ENCODE data around the gene SLC2A9. TPM values are rescaled to one million over a fixed set of nuclear protein-coding genes. Genes with fewer than 3 reads are reported as not detected.

The SLC2A9 gene
- total RNA-seq, 1 donor from 2014 or later, result 4.8 TPM

- H3K36me3 Mint-ChIP-seq, result no peaks in the 10 kb centered on the region
- peaks cover 37% of the 10 kb centered on the region for H3K4me1 Mint-ChIP-seq
- no peaks in the 10 kb centered on the region for H3K27me3 Mint-ChIP-seq (ENCODE audit: low read depth)
- DNase-seq (ENCODE audit: low spot score in 2 of 2, unreplicated experiment in 2 of 2), result no peak
- H3K9me3 Mint-ChIP-seq, result no peaks in the 10 kb centered on the region
- TF ChIP-seq CTCF (IDR thresholded peaks at IDR 0.05; ENCODE audit: unreplicated experiment), result no peak
- no peak overlapping the region for H3K27ac Mint-ChIP-seq
- no peak overlapping the region for H3K4me3 Mint-ChIP-seq
Measured at GRCh38 chr4:10028910-10029309, 7.6 kb upstream of the SLC2A9 start.

- TF ChIP-seq CTCF (IDR thresholded peaks at IDR 0.05; ENCODE audit: unreplicated experiment), result no peak
- no peak overlapping the region for H3K4me3 Mint-ChIP-seq
- H3K36me3 Mint-ChIP-seq, result no peaks in the 10 kb centered on the region
- peaks cover 29% of the 10 kb centered on the region for H3K4me1 Mint-ChIP-seq
- H3K9me3 Mint-ChIP-seq, result no peaks in the 10 kb centered on the region
- no peak overlapping the region for H3K27ac Mint-ChIP-seq
- H3K27me3 Mint-ChIP-seq (ENCODE audit: low read depth), result no peaks in the 10 kb centered on the region
- DNase-seq (ENCODE audit: low spot score in 2 of 2, unreplicated experiment in 2 of 2), result no peak
Measured at GRCh38 chr4:10026485-10026884, 5.2 kb upstream of the SLC2A9 start.

GRCh38 chr4:10025230-10025806, 4.0 kb upstream of the SLC2A9 start:
- H3K36me3 Mint-ChIP-seq, result no peaks in the 10 kb centered on the region
- DNase-seq (ENCODE audit: low spot score in 2 of 2, unreplicated experiment in 2 of 2), result no peak
- peaks cover 22% of the 10 kb centered on the region for H3K4me1 Mint-ChIP-seq
- H3K9me3 Mint-ChIP-seq, result no peaks in the 10 kb centered on the region
- no peak overlapping the region for H3K27ac Mint-ChIP-seq
- no peak for TF ChIP-seq CTCF (IDR thresholded peaks at IDR 0.05; ENCODE audit: unreplicated experiment)
- no peak overlapping the region for H3K4me3 Mint-ChIP-seq
- H3K27me3 Mint-ChIP-seq (ENCODE audit: low read depth), result no peaks in the 10 kb centered on the region

GRCh38 chr4:10024303-10024702, 3.0 kb upstream of the SLC2A9 start:
- H3K27ac Mint-ChIP-seq, result no peak overlapping the region
- H3K9me3 Mint-ChIP-seq, result no peaks in the 10 kb centered on the region
- H3K4me3 Mint-ChIP-seq, result no peak overlapping the region
- DNase-seq (ENCODE audit: low spot score in 2 of 2, unreplicated experiment in 2 of 2), result no peak
- H3K27me3 Mint-ChIP-seq (ENCODE audit: low read depth), result no peaks in the 10 kb centered on the region
- peaks cover 24% of the 10 kb centered on the region for H3K4me1 Mint-ChIP-seq
- no peaks in the 10 kb centered on the region for H3K36me3 Mint-ChIP-seq
- TF ChIP-seq CTCF (IDR thresholded peaks at IDR 0.05; ENCODE audit: unreplicated experiment), result no peak

GRCh38 chr4:10023806-10024205, 2.5 kb upstream of the SLC2A9 start:
- TF ChIP-seq CTCF (IDR thresholded peaks at IDR 0.05; ENCODE audit: unreplicated experiment), result no peak
- no peaks in the 10 kb centered on the region for H3K27me3 Mint-ChIP-seq (ENCODE audit: low read depth)
- H3K36me3 Mint-ChIP-seq, result no peaks in the 10 kb centered on the region
- H3K27ac Mint-ChIP-seq, result no peak overlapping the region
- no peaks in the 10 kb centered on the region for H3K9me3 Mint-ChIP-seq
- DNase-seq (ENCODE audit: low spot score in 2 of 2, unreplicated experiment in 2 of 2), result no peak
- peaks cover 28% of the 10 kb centered on the region for H3K4me1 Mint-ChIP-seq
- H3K4me3 Mint-ChIP-seq, result no peak overlapping the region

- Mint-ChIP-seq H3K4me3 (no peak overlapping the region), H3K27ac (no peak overlapping the region), H3K27me3 (ENCODE audit: low read depth) (no peaks in the 10 kb centered on the region), H3K36me3 (no peaks in the 10 kb centered on the region), H3K9me3 (no peaks in the 10 kb centered on the region), H3K4me1 (peaks cover 30% of the 10 kb centered on the region)
- no peak for DNase-seq (ENCODE audit: low spot score in 2 of 2, unreplicated experiment in 2 of 2)
- no peak for TF ChIP-seq CTCF (IDR thresholded peaks at IDR 0.05; ENCODE audit: unreplicated experiment)
Measured at GRCh38 chr4:10023050-10023419, 1.7 kb upstream of the SLC2A9 start.
